ENCODE measurements around the gene HNF1A.

Gene HNF1A

DNA sequence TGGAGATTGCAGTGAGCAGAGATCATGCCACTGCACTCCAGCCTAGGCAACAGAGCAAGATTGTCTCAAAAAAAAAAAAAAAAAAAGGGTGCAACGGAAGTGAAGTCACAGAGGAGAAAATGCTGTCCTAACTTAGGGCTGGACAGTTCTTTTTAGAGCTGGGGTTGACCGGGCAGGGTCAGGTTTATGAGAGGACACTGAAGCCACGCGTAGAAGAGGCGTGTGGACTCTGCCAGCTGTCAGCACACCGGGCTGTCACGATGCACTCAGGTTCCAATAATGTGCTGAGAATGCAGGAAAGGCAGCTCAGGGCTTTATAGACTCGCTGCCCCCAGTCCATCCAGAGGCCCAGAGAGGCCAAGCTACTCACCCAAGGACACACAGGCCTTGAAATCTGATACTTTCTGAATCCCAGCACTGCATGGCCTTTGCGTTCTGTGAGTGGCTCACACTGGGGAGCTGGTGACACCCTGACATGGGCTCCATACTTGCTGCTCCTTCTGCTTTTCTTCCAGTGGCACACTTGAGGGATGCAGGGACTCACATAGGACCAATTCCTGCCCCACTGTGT lies 45.3 kb upstream of the HNF1A start:
- Histone ChIP-seq H3K4me3 (ENCODE audit: low read depth, low read length) (no peak overlapping the region), H3K27ac (peak overlapping the region; percentile 51)
- TF ChIP-seq CTCF (IDR thresholded peaks at IDR 0.05): no peak

DNA sequence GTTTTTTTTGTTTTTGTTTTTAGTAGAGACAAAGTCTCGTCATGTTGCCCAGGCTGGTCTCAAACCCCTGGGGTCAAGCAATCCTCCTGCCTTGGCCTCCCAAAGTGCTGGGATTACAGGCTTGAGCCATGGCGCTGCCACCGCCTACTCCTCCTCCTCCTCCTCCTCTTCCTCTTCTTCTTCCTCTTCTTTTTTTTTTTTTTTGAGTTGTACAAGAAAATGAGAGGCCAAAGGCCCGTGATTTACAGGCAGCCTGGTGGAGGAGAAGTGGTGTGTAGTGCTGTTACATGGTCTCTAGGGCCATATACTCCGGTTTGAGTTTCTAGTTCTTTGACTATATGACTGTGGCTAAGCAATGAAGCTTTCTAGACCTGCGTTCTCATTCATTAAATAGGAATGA lies 44.6 kb upstream of the HNF1A start:
- Histone ChIP-seq H3K4me2 (ENCODE audit: low read length) (no peak overlapping the region), H3K79me2 (no peaks in the 10 kb centered on the region), H3K27me3 (ENCODE audit: control insufficient read depth, insufficient read depth, low read length) (no peaks in the 10 kb centered on the region), H3K4me1 (peaks cover 8% of the 10 kb centered on the region), H3K9me3 (ENCODE audit: control insufficient read depth, low read length) (no peaks in the 10 kb centered on the region), H3K36me3 (ENCODE audit: control insufficient read depth, insufficient read depth, low read length) (no peaks in the 10 kb centered on the region), H3K27ac (no peak overlapping the region), H3K4me3 (ENCODE audit: low read depth, low read length) (no peak overlapping the region), H3K9ac (no peak overlapping the region), H2AFZ (no peak overlapping the region)
- TF ChIP-seq CTCF (IDR thresholded peaks at IDR 0.05): no peak

More for the DNA sequence above, 45.3 kb upstream of the HNF1A start:
- Histone ChIP-seq H3K4me1 (peaks cover 8% of the 10 kb centered on the region), H3K9me3 (ENCODE audit: control insufficient read depth, low read length) (no peaks in the 10 kb centered on the region), H3K27me3 (ENCODE audit: control insufficient read depth, insufficient read depth, low read length) (no peaks in the 10 kb centered on the region), H3K4me2 (ENCODE audit: low read length) (no peak overlapping the region), H3K36me3 (ENCODE audit: control insufficient read depth, insufficient read depth, low read length) (no peaks in the 10 kb centered on the region), H2AFZ (peak overlapping the region; percentile 9), H3K9ac (no peak overlapping the region), H3K79me2 (no peaks in the 10 kb centered on the region)

GRCh38 chr12:120936197-120936596 lies 42.1 kb upstream of the HNF1A start:
- H3K9ac ChIP-seq: no peak overlapping the region
- H3K27ac ChIP-seq: no peak overlapping the region
- no peak overlapping the region for H3K4me2 ChIP-seq (ENCODE audit: low read length)
- H3K4me1 ChIP-seq: peaks cover 5% of the 10 kb centered on the region
- no peaks in the 10 kb centered on the region for H3K36me3 ChIP-seq (ENCODE audit: control insufficient read depth, insufficient read depth, low read length)
- no peaks in the 10 kb centered on the region for H3K9me3 ChIP-seq (ENCODE audit: control insufficient read depth, low read length)
- H3K79me2 ChIP-seq: no peaks in the 10 kb centered on the region
- no peak overlapping the region for H3K4me3 ChIP-seq (ENCODE audit: low read depth, low read length)
- no peak overlapping the region for H2AFZ ChIP-seq
- no peaks in the 10 kb centered on the region for H3K27me3 ChIP-seq (ENCODE audit: control insufficient read depth, insufficient read depth, low read length)
- no peak for TF ChIP-seq CTCF (IDR thresholded peaks at IDR 0.05)

DNA sequence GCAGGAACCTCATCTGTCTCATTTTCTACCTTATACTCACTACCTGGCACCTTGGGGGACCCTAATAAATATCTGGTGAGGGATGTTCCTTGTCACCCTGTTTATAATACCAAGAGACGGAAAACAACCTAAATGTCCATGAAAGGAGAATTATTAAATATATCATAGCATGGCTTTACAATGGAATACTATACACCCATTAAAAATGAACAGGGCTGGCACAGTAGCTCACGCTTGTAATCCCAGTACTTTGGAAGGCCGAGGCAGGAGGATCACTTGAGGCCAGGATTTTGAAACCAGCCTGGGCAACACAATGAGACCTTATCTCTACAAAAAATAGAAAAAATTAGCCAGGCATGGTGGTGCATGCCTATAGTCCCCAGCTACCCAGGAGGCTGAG lies 39.8 kb upstream of the HNF1A start:
- H3K27me3 ChIP-seq (ENCODE audit: control insufficient read depth, insufficient read depth, low read length): no peaks in the 10 kb centered on the region
- H3K9ac ChIP-seq: no peak overlapping the region
- H2AFZ ChIP-seq: no peak overlapping the region
- H3K4me2 ChIP-seq (ENCODE audit: low read length): no peak overlapping the region
- no peaks in the 10 kb centered on the region for H3K9me3 ChIP-seq (ENCODE audit: control insufficient read depth, low read length)
- H3K4me1 ChIP-seq: peaks cover under 1% of the 10 kb centered on the region
- TF ChIP-seq CTCF (IDR thresholded peaks at IDR 0.05): no peak
- H3K36me3 ChIP-seq (ENCODE audit: control insufficient read depth, insufficient read depth, low read length): no peaks in the 10 kb centered on the region
- H3K27ac ChIP-seq: no peak overlapping the region
- no peaks in the 10 kb centered on the region for H3K79me2 ChIP-seq
- no peak overlapping the region for H3K4me3 ChIP-seq (ENCODE audit: low read depth, low read length)

DNA sequence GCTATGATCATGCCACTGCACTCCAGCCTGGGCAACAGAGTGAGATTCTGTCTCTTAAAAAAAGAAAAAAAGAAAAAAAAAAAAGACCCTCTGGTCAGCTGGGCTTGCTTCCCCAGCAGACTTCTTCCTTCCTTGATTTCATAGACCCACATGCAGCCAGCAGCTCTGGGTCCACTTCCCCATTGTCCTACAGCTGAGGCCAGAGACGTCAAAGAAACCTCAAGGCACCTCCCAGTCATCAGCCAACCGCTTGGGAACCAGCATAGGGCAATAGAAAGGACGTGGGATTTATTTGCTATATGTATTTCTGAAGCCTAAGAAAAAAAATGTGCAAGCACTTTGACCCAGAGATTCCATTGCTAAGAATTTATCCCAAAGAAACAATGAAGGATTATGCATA lies 38.8 kb upstream of the HNF1A start:
- no peaks in the 10 kb centered on the region for H3K79me2 ChIP-seq
- H3K4me3 ChIP-seq (ENCODE audit: low read depth, low read length): no peak overlapping the region
- H3K4me1 ChIP-seq: no peaks in the 10 kb centered on the region
- no peak overlapping the region for H3K4me2 ChIP-seq (ENCODE audit: low read length)
- H3K9ac ChIP-seq: no peak overlapping the region
- H3K27ac ChIP-seq: no peak overlapping the region
- no peaks in the 10 kb centered on the region for H3K27me3 ChIP-seq (ENCODE audit: control insufficient read depth, insufficient read depth, low read length)
- H2AFZ ChIP-seq: no peak overlapping the region
- TF ChIP-seq CTCF (IDR thresholded peaks at IDR 0.05): no peak
- no peaks in the 10 kb centered on the region for H3K9me3 ChIP-seq (ENCODE audit: control insufficient read depth, low read length)
- H3K36me3 ChIP-seq (ENCODE audit: control insufficient read depth, insufficient read depth, low read length): no peaks in the 10 kb centered on the region

Measured in parathyroid adenoma (tissue), 2 donors.